Activated T-cell treated with anti-CD3 and anti-CD28 coated beads, Interleukin-2, amount 50 U/mL, for 48 hours (primary cell): Measurements from ENCODE around the gene SACM1L.

ENCODE experiments used
- DNase-seq, 2 experiments: peaks; one replicate each; pipeline ENCODE4 v3.0.0-alpha.2; 2020

The SACM1L gene, protein sequence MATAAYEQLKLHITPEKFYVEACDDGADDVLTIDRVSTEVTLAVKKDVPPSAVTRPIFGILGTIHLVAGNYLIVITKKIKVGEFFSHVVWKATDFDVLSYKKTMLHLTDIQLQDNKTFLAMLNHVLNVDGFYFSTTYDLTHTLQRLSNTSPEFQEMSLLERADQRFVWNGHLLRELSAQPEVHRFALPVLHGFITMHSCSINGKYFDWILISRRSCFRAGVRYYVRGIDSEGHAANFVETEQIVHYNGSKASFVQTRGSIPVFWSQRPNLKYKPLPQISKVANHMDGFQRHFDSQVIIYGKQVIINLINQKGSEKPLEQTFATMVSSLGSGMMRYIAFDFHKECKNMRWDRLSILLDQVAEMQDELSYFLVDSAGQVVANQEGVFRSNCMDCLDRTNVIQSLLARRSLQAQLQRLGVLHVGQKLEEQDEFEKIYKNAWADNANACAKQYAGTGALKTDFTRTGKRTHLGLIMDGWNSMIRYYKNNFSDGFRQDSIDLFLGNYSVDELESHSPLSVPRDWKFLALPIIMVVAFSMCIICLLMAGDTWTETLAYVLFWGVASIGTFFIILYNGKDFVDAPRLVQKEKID

DNA sequence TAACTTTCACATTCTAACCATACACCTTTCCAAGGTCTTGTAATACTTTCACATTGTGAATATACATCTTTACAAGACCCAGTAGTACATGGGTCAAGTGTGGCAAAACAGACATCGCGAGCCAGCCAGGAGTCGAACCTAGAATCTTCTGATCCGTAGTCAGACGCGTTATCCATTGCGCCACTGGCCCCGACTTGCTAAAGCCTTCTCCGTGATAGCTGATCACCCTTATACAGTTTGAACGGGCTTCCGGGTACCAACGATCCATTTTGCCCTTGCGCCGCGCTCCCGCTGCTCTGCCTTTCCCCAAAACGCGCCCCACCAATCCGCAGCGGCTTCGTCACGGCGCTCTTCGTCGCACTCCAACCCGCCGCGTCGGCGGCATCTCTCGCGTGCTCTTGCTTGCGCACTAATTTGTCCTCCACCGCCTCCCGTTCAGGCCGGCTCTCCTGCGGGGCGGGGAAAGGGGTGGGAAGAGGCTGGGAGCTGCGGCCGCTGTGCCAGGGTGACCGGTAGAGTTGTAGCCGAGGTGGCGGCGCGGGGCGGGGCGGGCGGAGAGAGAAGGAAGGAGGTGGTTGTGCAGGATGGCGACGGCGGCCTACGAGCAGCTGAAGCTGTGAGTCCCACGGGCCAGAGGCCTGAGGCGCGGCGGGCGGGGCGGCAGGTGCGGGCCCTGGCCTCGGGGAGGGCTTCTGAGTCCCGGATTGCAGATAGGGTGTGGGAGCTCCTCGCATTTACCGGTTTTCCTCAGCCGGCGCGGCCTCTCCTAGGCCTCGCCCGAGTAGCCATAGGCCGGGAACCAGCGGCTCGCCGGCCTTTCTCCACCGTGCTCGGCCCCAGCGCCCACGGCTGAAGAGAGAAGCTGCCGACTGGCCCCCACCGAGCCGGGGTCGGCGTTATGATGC, at the start of gene SACM1L:
TSS of gene SACM1L (plus strand) at position 515 of the 905 bp plus-strand sequence. CDS start at position 585, 70 bp downstream.
- peak; percentile 98 to 99 for DNase-seq

DNA sequence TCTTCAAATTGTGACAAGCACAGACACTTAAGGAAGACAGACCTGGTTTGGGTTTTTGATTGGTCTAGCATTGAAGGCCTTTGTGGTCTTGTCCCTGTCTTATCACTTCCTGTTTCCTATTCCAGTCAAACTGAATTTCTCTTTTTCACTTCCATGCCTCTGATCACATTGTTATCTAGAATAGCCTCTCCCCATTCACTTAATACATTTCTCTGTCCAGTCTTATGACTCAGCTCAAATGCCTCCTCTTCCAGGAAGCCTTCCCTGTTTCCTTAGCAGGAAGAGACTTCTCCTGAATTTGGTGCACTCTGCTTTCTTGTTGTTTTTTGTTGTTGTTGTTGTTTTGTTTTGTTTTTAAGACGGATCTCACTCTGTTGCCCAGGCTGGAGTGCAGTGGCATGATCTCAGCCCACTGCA, 49.1 kb upstream of the SACM1L start:
- no peak for DNase-seq

DNA sequence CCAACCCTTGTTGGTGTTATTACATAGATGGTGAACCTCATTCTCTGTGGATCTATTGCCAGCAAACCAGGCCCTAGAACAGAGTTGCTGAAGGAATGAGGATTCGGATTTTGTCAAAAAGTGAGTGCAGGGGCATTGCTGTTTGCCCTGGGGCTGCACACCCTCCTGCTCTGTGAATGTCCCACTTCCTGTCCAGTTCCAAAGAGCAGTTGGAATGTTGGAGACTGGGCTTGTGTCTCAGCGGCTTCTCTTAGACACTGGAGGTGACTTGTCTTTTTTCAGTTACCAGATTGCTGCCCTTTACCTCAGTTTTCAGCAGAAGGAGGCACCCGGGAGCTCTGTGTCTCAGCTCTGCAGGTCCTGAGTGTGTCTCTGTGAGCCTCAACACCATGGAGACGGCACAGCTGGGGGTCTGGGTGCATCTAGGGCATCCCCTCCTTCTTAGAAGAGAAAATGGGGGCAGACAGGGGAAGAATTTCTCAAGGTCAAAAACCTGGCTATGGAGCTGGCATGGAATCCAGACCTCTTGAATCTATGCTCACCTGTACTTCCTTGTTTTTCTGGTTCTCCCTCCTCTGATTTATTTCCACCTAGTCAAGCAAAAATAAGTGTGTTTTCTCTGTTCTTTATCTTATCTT, 48.4 kb upstream of the SACM1L start:
- DNase-seq, result no peak

DNA sequence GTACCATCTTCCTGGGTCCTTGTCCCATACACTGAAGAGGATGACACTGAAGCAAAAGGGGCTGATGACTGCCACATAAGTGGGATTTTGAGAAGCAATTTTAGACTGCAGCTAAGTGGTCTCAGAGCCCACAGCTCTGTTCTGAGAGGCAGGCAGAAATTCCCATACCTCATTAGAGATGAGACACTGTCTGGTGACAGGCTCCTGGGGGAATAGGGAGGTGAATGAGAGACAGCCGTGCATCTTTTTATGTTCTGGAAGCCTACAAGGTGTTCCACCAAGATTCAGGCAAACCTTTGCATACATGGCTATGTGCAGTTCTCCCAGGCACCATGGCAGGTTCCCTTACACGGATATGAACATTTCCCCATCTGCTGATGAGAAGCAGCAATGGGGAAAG, 47.4 kb upstream of the SACM1L start:
- no peak for DNase-seq

DNA sequence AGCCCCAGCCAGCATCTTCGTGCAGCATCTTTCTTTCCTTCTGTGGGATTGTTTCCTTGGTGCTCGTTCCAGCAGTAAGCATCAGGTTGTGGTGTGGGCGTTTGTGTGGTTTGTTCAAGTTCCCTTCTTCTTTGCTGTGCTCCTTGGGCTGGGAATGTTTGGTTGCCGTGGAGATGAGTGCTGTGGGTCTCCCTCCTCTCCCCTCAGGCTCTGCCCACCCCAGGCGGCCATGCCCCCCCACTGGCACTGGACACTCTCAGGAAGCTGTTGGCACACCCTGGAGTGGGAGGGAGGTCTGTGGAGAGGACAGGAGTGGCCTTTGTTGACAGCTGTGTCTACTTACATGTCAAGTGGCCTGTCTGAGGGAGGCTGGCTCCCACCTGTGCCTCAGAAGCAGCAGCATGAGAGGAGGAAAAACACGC, 46.5 kb upstream of the SACM1L start:
- DNase-seq, result no peak

DNA sequence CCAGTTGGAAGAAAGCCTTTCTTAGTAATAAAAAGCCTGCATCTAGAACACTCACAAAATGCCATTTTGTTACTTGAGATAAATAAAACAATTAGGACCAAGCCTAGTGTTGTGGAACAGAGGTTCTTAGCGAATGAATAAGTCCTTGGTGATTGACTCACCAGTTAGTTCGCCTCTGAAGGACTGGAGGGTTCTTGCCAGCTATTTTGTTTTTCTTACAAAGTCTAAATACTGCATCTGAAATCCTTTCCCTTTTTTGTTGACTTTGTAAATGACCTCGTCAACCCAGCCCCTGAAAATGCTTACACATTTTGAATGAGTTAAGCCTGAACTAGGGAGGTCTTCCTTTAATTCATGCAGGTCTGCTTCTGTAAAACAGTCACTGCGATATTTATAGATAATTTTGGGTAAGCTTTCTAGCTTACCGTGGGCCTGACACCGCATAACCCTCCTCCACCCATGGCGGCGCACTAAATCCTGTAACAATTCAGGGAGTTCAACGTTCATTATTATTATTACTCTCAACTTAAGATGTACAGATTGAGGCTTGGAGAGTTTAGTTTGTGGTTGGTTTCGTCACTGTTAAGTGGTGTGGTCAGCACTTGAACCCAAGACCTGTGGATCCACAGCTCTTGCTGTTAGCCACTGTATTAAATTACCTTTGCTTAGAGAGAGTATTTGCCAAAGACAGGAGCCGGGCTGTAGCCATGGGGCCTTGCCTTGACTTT, 45.0 kb upstream of the SACM1L start:
- DNase-seq, result no peak

DNA sequence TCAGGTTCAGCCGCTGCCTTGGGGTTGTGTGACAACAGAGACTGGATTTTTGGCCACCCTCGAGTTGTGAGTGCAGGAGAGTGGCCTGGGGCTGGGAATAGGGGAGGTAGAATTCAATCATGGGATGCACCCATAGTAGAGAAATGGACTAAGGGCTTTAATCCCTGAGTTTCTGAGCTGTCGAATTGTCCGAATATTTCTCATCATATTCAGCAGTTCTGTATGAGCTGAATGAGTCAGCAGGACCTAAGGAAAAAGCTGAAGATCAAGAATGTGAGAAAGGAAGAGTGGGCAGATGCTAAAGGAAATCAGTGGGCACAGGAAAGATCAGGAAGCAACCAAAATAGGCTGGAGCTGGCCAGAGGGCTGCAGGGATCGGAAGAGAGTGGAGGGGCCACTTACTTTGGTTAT, 44.4 kb upstream of the SACM1L start:
- DNase-seq, result no peak

DNA sequence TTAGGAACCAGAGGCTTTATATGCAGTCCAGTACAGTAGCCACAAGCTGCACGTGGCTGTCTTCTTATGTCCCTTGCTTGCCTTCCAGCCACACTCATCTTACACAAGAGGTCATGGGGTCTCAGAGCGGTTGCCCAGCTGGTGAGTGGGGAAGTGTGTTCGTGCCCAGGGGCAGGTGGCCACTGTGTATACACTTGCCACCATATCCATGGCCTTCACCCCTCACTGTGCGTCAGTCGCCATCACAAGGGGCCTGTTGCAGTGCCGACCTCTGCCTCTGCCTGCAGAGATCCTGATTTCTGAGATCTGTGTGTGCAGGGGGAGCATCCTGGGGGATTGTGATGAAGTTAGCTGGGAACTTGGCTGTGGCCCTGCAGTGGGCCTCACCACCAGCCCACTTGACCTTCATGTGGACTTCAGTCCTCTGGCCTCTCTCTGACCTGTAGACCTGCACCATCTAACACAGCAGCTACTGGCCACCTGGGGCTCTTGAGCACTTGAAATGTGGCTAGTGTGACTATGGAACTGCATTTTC, 43.1 kb upstream of the SACM1L start:
- no peak for DNase-seq

DNA sequence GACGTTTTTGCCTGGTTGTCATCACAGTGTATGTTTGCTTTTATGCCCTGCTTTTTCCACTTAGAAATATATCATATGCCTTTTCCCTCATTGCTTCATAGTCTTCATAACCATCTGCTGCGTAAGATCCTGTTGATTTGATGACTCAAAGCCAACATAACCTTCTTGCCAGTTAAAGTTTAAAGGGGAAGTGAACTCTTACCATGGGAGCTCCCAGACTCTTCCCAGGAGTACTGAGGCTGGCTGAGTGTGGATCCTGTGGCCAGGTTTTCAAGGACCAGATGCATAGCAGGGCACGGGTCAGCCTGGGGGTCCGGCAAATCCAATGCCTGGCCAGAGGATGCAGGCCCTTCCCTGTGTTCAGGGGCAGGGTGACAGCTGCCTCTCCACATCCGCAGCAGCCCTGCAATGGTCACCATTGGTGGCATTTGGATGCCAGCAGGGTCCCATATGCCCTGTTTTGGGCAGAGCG, 42.0 kb upstream of the SACM1L start:
- DNase-seq, result no peak

DNA sequence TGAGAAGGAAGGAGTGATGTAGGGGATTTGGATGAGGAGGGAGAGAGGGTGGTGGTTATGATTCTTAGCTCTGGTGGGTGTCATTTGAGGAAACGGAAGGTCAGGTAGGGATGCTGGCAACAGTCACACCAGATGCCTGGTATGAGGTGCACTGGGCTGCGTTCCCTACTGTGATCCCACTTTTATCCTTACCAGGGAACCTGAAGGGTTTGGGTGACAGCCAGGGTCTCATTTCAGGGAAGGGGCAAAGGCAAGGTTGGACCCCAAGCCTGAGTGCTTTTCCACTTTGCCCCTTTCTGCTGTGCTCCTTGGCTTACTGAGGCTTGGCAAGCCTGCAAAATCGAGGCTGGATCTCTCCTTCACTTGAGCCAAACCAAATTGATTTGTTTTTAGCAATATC, 36.0 kb upstream of the SACM1L start:
- DNase-seq, result no peak

DNA sequence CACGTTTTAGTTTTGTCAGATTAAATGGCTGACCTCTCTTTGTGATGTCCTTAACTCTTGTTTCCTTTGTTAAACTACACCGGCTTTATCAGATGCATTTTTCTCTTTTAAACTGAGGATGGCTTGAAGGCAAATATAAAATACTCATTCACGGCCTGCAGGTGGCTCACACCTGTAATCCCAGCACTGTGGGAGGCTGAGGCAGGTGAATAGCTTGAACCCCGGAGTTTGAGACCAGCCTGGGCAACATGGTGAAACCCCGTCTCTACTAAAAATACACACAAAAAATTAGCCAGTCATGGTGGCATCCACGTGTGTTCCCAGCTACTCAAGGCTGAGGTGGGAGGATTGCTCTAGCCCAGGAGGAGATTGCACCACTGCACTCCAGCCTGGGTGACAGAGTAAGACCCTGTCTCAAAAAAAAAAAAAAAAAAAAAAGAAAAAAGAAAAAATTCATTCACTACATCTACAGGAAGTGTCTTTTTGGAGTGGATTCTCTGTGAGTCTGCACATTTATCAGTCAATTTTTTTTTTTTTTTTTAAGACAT, 34.7 kb upstream of the SACM1L start:
- no peak for DNase-seq

DNA sequence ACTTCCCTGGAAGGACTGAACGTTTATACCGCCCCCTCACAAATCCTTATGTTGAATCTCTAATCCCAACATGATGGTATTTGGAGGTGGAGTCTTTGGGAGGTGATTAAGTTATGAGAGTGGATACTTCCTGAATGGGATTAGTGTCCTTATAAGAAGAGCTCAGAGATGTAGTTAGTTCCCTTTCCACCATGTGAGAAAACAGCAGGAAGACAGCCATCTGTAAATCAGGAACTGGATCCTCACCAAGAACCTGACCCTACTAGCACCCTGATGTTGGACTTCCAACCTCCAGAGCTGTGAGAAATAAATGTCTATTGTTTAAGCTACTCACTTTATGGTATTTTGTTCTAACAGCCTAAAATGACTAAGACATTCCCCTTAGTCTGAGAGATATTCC, 33.3 kb upstream of the SACM1L start:
- no peak for DNase-seq

DNA sequence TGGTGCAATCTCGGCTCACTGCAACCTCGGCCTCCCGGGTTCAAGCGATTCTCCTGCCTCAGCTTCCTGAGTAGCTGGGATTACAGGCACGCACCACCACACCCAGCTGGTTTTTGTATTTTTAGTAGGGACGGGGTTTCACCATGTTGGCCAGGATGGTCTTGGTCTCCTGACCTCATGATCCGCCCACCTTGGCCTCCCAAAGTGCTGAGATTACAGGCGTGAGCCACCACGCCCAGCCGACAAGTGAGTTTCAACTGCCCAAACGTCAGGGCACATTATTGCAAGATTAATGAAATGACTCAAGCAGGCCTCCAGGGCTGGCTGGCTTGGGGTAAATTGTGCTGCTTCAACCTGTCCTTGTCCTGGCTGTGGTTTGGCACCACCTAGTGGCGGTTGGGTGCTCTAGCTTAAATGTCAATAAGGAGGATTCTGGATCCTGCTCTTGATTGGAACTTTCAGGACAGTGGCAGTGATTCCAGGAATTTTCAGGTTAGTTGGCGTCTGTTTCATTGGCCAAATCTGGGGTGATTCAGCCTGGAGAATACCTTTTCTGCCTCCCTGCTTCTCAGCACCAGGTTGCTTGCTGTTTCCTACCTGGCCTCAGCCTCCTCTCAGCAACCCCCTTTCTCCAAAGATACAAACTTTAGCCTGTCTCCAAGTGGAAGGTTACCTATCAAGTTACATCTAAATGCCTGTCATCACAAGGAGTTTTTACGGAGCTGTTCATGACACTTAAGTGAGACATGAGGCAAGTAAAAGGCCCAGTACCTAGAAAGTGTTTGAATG, 32.4 kb upstream of the SACM1L start:
- peak; percentile 88 to 91 for DNase-seq

DNA sequence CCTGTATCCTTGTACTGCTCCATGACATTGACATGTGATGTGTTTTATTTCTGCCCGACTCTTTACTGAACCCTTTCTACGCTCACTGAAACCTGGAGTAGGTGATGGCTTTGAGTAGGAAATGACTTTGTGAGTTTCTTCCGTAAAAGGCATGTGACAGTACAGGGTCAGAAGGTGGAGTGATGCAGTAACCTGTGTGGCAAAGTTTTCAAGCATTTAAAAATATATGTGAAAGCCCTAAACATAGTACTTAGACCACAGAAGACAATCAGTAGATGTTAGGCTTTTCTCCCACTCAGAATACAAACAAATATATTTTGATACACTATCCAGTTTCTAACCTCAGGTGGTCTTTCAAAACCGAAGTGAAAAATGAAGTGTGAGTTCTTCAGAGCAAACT, 31.3 kb upstream of the SACM1L start:
- DNase-seq, result no peak

DNA sequence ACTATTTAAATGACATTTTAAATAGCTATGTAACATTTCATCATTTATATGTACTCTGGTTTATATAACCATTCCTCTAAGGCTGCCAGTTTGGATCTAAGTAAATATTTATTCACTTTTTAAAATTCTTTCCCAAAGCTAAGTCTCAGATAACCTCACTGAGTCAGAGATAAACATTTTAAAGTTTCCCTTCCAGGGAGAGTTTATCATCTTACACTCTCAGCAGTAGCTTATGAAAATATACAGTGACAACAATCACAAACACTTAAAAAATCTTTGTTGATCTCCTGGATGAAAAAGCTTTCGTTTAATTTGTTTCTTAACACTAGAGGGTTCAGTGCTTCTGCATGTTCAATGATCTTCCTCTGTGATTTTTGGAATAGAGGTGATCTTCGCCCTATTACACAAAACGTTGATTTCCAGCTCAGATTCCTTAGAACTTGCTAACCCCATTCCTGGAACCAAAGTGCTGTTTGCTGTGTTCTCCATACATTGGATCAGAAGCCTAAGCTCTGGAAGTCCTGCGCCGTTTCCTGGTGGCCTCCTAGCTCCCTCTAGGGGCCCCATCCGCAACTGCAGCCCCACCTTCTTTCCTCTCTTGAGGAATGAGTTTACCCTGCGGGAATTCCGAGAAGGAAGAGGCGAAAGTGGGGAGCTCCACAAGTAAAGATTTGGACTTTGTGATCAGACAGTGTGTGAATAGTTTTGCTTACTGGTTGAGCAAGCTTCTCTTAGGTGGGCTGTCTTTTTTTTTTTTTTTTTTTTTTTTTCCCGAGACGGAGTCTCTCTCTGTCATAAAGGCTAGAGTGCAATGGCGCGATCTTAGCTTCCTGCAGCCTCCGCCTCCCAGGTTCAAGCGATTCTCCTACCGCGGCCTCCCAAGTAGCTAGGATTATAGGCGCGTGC, 29.3 kb upstream of the SACM1L start:
- DNase-seq, result peak; percentile 54 to 61

DNA sequence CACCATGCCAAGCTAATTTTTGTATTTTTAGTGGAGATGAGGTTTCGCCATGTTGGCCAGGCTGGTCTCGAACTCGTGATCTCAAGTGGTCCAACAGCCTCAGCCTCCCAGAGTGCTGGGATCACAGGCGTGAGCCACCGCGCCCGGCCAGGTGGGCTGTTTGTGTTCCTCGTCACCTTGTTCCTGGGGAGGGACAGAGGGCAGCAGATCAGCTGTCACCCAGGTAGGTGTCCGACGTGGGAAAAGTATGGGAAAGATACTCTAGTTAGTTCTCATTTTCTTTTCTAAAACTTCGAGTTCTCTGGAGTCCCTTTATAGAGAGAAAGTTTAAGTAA, 28.7 kb upstream of the SACM1L start:
- DNase-seq, result no peak

DNA sequence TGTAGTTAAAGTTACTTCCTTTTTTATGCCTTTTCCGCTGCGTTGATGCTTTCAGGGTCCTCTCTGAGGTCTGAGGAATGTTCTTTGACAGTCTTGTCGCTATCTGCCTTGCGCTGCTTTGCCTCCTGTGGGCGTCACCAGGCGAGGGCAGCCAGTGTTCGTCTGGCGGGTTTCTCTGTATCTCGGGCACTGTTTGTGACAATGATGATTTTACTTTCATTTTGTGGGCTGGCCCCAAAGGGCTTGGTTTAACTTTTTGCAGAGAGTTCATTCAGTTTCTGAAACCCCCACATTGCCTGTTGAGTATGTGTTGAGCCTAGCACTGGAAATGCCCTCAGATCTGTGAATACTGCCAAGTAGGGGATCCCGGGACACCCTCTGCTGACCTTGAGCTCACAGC, 24.6 kb upstream of the SACM1L start:
- DNase-seq, result peak; percentile 75 to 79

DNA sequence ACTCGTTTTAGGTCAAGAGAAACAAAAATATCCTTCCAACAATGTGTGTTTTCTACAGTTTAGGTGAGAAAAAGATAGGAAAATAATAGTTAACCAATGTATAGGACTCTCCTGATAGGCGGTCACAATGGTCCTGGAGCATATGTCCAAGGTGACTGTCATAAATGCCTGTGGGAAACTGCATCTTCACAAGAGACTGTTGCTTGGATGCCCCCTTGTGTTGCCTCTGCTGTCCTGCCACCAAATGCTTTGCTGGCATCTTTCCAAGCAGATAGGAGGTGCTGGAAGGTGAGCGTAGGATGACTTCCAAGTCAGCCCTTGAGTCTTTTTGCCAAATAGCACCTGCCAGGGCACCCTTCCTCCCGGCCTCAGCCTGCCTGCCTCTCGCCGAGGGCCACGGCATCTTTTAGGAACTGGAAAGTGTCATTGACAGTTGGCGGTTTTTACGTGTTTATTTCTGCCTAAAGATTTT, 24.1 kb upstream of the SACM1L start:
- peak; percentile 71 for DNase-seq

DNA sequence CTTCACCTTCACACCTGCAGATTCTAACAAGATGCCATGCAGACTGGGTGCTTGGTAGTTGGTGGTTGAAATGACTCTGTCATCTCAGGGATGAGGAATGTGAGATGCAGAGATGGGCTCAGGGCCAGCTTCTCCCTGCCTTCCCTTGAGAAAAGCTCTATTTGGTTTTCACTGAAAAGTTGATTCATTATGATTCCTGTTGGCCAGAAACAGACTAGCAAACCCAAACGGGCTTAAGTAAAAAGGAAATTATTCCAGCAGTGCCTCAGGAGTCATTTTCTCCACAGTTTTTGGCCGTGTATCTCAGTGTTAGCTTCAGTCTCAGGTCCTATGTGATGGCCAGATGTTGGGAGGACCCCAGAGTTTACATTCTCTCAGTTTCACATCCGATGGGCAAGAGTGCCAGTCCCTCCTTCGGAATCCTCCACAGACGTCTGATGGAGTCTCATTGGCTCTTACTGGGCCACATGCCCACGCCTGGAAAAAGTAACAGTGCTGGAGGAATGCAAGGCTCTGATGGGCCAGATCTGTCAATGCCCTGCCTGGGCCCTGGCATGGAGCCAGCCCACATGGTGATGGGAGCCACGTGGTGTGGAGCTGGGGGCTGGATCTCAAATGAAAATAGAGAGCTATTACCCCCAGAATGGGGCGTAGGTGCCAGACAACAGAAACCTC, 22.3 kb upstream of the SACM1L start:
- DNase-seq, result no peak
